K562 (cell line): ENCODE measurements around the gene HARS2. TPM values are rescaled to one million over a fixed set of nuclear protein-coding genes. Genes with fewer than 3 reads are reported as not detected.

ENCODE experiments used
- ASH1L ChIP-seq: fragments of 450-650 bp; IDR thresholded peaks from 2 replicates; pipeline ENCODE4 v1.6.1; 2018; ENCODE audit warnings: borderline replicate concordance, mild to moderate bottlenecking, low read depth; ENCODE audit not compliant: partially characterized antibody
- CHCHD3 ChIP-seq: fragments of 250-450 bp; sonication (Bioruptor Pico); IDR thresholded peaks from 2 replicates; pipeline ENCODE4 v2.1.2; 2022; ENCODE audit warnings: mild to moderate bottlenecking
- CTBP1 ChIP-seq: fragments of 450-650 bp; IDR thresholded peaks from 2 replicates; pipeline ENCODE4 v1.6.1; 2016; ENCODE audit warnings: borderline replicate concordance
- E2F4 ChIP-seq: sonication (generic); formaldehyde crosslinking; IDR thresholded peaks from 2 replicates; pipeline ENCODE4 v1.8.0; 2022; ENCODE audit warnings: mild to moderate bottlenecking, low read depth, missing genetic modification reagents
- EWSR1 ChIP-seq: fragments of 450-650 bp; IDR thresholded peaks from 2 replicates; pipeline ENCODE4 v1.6.1; 2018; ENCODE audit warnings: borderline replicate concordance, mild to moderate bottlenecking, low read depth, moderate library complexity; ENCODE audit not compliant: partially characterized antibody
- FOXK1 ChIP-seq: sonication (generic); formaldehyde crosslinking; IDR thresholded peaks from 2 replicates; pipeline ENCODE4 v1.8.0; 2022; ENCODE audit warnings: missing genetic modification reagents, mild to moderate bottlenecking, borderline replicate concordance
- FOXM1 ChIP-seq, 2 experiments: fragments of 450-650 bp in 1 of 2; sonication (generic) in 1 of 2; formaldehyde crosslinking in 1 of 2; IDR thresholded peaks; 2 replicates each; pipeline versions ENCODE4 v1.6.1 to v1.9.0; 2017 to 2022; ENCODE audit warnings: low read depth in 2 of 2, mild to moderate bottlenecking in 2 of 2, missing genetic modification reagents in 1 of 2, moderate library complexity in 1 of 2
- GATAD2A ChIP-seq: fragments of 450-650 bp; IDR thresholded peaks from 2 replicates; pipeline ENCODE4 v1.6.1; 2017
- GTF2F1 ChIP-seq: IDR thresholded peaks from 2 replicates; pipeline ENCODE4 v1.6.1; 2011; ENCODE audit warnings: low read depth, low read length, improper control_type of control experiment
- MTA2 ChIP-seq: fragments of 450-650 bp; IDR thresholded peaks from 2 replicates; pipeline ENCODE4 v1.6.1; 2016; ENCODE audit warnings: low read depth
- NCOA4 ChIP-seq: fragments of 450-650 bp; IDR thresholded peaks from 2 replicates; pipeline ENCODE4 v1.6.1; 2018; ENCODE audit warnings: mild to moderate bottlenecking; ENCODE audit not compliant: partially characterized antibody
- NFIC ChIP-seq: fragments of 450-650 bp; IDR thresholded peaks from 2 replicates; pipeline ENCODE4 v1.6.1; 2017; ENCODE audit warnings: mild to moderate bottlenecking, inconsistent platforms
- NFXL1 ChIP-seq: fragments of 450-650 bp; formaldehyde crosslinking; IDR thresholded peaks from 2 replicates; pipeline ENCODE4 v1.4.0; 2021; ENCODE audit warnings: mild to moderate bottlenecking
- POLR2AphosphoS5 ChIP-seq: IDR thresholded peaks from 2 replicates; pipeline ENCODE4 v1.6.1; 2011; ENCODE audit warnings: mild to moderate bottlenecking, low read depth, low read length, moderate library complexity; ENCODE audit not compliant: control insufficient read depth, insufficient read depth
- RNF219 ChIP-seq: fragments of 250-450 bp; sonication (Bioruptor Pico); IDR thresholded peaks from 2 replicates; pipeline ENCODE4 v1.5.0; 2022; ENCODE audit warnings: mild to moderate bottlenecking
- SNRNP70 ChIP-seq: fragments of 200-400 bp; formaldehyde crosslinking; optimal IDR thresholded peaks from 2 replicates; pipeline ENCODE3; 2017; ENCODE audit warnings: low read depth, low read length
- TAL1 ChIP-seq: fragments of 450-650 bp; IDR thresholded peaks from 2 replicates; pipeline ENCODE4 v1.6.1; 2016; ENCODE audit warnings: mild to moderate bottlenecking
- TCFL5 ChIP-seq: fragments of 250-450 bp; sonication (Bioruptor Pico); conservative IDR thresholded peaks from 2 replicates; pipeline ENCODE4 v1.6.1; 2021; ENCODE audit warnings: mild to moderate bottlenecking, moderate library complexity, matching md5 sums
- ZNF143 ChIP-seq: sonication (generic); formaldehyde crosslinking; IDR thresholded peaks from 2 replicates; pipeline ENCODE4 v1.9.0; 2022; ENCODE audit warnings: mild to moderate bottlenecking, missing genetic modification reagents
- ZNF165 ChIP-seq: fragments of 250-450 bp; sonication (Bioruptor Pico); IDR thresholded peaks from 2 replicates; pipeline ENCODE4 v1.4.0; 2020; ENCODE audit warnings: borderline replicate concordance
- ZNF3 ChIP-seq: fragments of 250-450 bp; sonication (Bioruptor Pico); IDR thresholded peaks from 2 replicates; pipeline ENCODE4 v1.5.0; 2021; ENCODE audit warnings: mild to moderate bottlenecking, moderate library complexity
- ZNF518B ChIP-seq: fragments of 250-450 bp; sonication (Bioruptor Pico); IDR thresholded peaks from 2 replicates; pipeline ENCODE4 v1.5.0; 2021; ENCODE audit warnings: mild to moderate bottlenecking, moderate library complexity
- ZSCAN29 ChIP-seq: fragments of 450-650 bp; IDR thresholded peaks from 2 replicates; pipeline ENCODE4 v1.6.1; 2017
- polyA plus RNA-seq, 8 experiments: library from polyadenylated mRNA; depleted of rRNA in 4 of 8; stranded (reverse) in 5 of 8; unstranded in 3 of 8; fragments of >200 nt; fragmentation: Nextera tagmentation in 2 of 8; fragmentation: Illumina TruSeq in 1 of 8; extraction: Ambion mirVana in 2 of 8; extraction: Trizol in 1 of 8; gene quantifications; 2 replicates each; pipeline versions ENCODE4 v1.2.1 to v1.2.3, GENCODE V29; 2011 to 2014; ENCODE audit warnings: inconsistent platforms in 1 of 8, missing spikeins in 1 of 8
- total RNA-seq, 7 experiments: library from RNA; depleted of rRNA in 6 of 7; stranded (reverse); fragments of >200 nt in 6 of 7; fragmentation: Illumina TruSeq in 2 of 7; extraction: Trizol in 2 of 7; gene quantifications; 2 replicates each; pipeline versions ENCODE4 v1.2.1 to v1.2.3, GENCODE V29; 2011 to 2021; ENCODE audit warnings: low replicate concordance in 1 of 7

The HARS2 gene
- total and polyA plus RNA-seq, 9 of the 15 experiments (the other 6 are each of a cell fraction or from before 2014, with no cell fraction given), result 8.5 to 41.6 (median 27.1) TPM

GRCh38 chr5:140664359-140665119 lies 26.7 kb upstream of the HARS2 start, which contains the start of gene WDR55 (continued):
- TF ChIP-seq CTBP1 (peak; percentile 88; the same call in 1 of the 2 replicates), POLR2AphosphoS5 (peak; percentile 71), E2F4 (CRISPR knock-in tag) (no peak), TAL1 (no peak), ZNF165 (CRISPR knock-in tag) (no peak), NCOA4 (no peak), SNRNP70 (no peak), ASH1L (no peak), NFXL1 (CRISPR knock-in tag) (0 out of 2 replicates have a peak, but pooled peaks have one; percentile 37), EWSR1 (no peak), GTF2F1 (0 out of 2 replicates have a peak, but pooled peaks have one; percentile 34), NFIC (peak; percentile 6; the same call in 1 of the 2 replicates), FOXM1 (IDR thresholded peaks at IDR 0.05; ENCODE audit: low read depth) (no peak), FOXM1 (CRISPR knock-in tag; IDR thresholded peaks at IDR 0.05; ENCODE audit: low read depth) (0 out of 2 replicates have a peak, but pooled peaks have one; percentile 32), TCFL5 (CRISPR knock-in tag) (no peak), FOXK1 (CRISPR knock-in tag) (0 out of 2 replicates have a peak, but pooled peaks have one; percentile 24), CHCHD3 (CRISPR knock-in tag) (no peak), MTA2 (no peak), GATAD2A (no peak), ZSCAN29 (no peak), RNF219 (CRISPR knock-in tag) (no peak), ZNF3 (no peak), ZNF518B (CRISPR knock-in tag) (no peak), ZNF143 (CRISPR knock-in tag) (no peak)
